GM11168 (cell line): ENCODE measurements around the gene SEMA4A.
"Not testable (repeated sequence)": the region's sequence is repeated elsewhere in the genome, so short reads cannot be mapped to it uniquely, and the experiment has no call there.

Experiments used
- in situ Hi-C: fragments of 300-500 bp; cut with MboI; formaldehyde crosslinking; loops from one replicate; pipeline ENCODE4 v1.12.0; 2022; ENCODE audit warnings: low sequenced_read_pairs; ENCODE audit not compliant: unreplicated experiment

The SEMA4A gene

GRCh38 chr1:156153362-156153761, at the start of gene SEMA4A:
SEMA4A (plus strand) TSS chr1:156153585; CDS start chr1:156154579, 994 bp downstream.
- in situ Hi-C loops = no loop called here

GRCh38 chr1:156104065-156104810, 49.1 kb upstream of the SEMA4A start:
- in situ Hi-C loops = no loop called here

GRCh38 chr1:156104861-156105832, 48.2 kb upstream of the SEMA4A start:
- in situ Hi-C loops = no loop called here

GRCh38 chr1:156106624-156107488, 46.5 kb upstream of the SEMA4A start:
- in situ Hi-C loops = no loop called here

GRCh38 chr1:156108057-156108456, 45.3 kb upstream of the SEMA4A start:
- in situ Hi-C loops = no loop called here

- in situ Hi-C loops = no loop called here
Measured at GRCh38 chr1:156108664-156109241, 44.6 kb upstream of the SEMA4A start.

- in situ Hi-C loops = no loop called here
Measured at GRCh38 chr1:156110252-156110651, 43.1 kb upstream of the SEMA4A start.

- in situ Hi-C loops = no loop called here
Measured at GRCh38 chr1:156111355-156111962, 41.9 kb upstream of the SEMA4A start.

- in situ Hi-C loops = no loop called here
Measured at GRCh38 chr1:156112276-156113137, 40.9 kb upstream of the SEMA4A start.

- in situ Hi-C loops = no loop called here
Measured at GRCh38 chr1:156113282-156113950, 40.0 kb upstream of the SEMA4A start.

GRCh38 chr1:156114101-156114918, 39.1 kb upstream of the SEMA4A start, which contains the start of gene LMNA:
LMNA (plus strand) TSS chr1:156114711; CDS start chr1:156114919, 208 bp downstream.
- in situ Hi-C loops = no loop called here

GRCh38 chr1:156114919-156115513, 38.4 kb upstream of the SEMA4A start:
- in situ Hi-C loops = no loop called here

- in situ Hi-C loops = no loop called here
Measured at GRCh38 chr1:156115514-156116374, 37.6 kb upstream of the SEMA4A start.

- in situ Hi-C loops = not testable (repeated sequence)
Measured at GRCh38 chr1:156116731-156117130, 36.7 kb upstream of the SEMA4A start.

GRCh38 chr1:156117414-156118176, 35.8 kb upstream of the SEMA4A start:
- in situ Hi-C loops = no loop called here
